Stimulated activated CD4-positive, alpha-beta T cell treated with anti-CD3 and anti-CD28 coated beads, TNF-alpha, amount 100 ng/mL, for 4 hours (primary cell): ENCODE data around the gene GJB4.
A peak's percentile ranks its signal among the peaks of the same experiment; 100 is the strongest.

ENCODE experiments used
- DNase-seq, 3 experiments: peaks; one replicate each; pipeline ENCODE4 v3.0.0-alpha.2; 2020; ENCODE audit warnings: low read depth in 3 of 3

Gene GJB4

DNA sequence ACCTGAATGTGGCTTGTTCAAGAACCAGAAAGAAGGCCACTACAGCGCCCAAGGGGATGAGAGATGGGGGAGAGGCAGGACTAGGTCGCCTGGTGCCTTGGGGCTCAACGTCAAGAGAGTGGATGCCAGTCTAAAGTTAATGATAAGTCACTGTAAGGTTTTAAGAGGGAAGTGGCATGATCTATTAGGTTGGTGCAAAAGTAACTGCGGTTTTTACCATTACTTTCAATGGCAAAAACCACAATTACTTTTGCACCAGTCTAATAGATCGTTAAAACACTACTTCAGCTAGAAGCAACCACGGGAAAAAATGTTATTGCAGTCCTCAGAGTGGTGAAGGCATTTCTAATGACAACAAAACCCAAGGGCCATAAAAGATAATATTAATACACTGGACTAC, 18.8 kb downstream of the GJB4 start:
- no peak for DNase-seq

DNA sequence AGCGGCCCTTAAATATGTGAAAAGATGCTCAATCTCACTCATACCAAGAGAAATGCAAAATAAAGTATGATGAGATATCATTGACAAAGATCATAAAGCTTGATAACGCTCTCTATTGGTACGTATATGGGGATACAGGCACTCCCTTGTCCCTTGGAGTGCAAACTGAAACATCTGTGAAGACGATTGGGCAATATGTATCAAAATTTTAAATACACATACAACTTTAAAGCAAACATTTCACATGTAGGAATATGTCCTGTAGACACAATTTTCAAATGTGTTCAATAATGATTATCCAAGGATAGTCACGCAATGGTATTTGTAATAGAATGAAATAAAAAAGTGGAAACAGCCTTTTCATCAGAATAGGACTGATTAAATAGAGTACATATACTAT, 19.5 kb downstream of the GJB4 start:
- no peak for DNase-seq

DNA sequence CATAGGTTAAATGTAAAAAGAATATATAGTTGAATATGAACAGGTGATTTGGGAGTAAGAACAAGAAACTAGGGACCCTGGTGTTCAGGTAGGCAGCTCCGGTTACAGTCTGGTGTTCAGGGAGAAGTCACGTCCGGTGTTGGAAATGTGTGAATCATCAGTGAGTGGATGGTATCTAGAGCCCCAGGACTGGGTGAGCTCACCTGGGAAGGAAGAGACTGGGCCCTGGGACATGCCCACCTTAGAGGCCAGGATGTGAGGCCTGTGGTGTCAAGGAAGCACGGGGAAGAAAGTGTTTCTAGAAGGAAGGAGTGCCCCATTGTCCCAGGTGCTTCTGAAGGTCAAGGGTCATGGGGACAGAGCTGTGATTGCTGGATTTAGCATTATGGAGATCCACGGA, 20.0 kb downstream of the GJB4 start:
- DNase-seq: no peak

DNA sequence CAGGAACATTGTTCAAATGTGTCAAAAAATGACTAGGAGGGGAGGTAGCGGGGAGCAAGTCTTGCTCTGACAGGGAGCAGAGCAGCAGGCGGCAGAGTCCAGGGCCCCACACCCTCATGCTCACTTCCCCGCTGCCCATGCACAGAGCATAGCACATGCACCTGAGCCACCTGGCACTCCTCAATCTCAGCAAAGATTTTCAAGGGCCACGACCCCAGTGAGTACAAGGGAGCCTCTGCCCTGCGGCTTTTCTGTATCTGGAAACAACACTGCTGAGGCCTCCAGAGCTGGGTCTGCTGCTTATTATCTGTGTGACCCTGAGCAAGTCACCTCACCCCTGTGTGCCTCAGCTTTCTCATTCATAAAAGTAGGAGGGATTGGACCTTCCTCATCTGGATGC, 20.4 kb downstream of the GJB4 start:
- DNase-seq: no peak

DNA sequence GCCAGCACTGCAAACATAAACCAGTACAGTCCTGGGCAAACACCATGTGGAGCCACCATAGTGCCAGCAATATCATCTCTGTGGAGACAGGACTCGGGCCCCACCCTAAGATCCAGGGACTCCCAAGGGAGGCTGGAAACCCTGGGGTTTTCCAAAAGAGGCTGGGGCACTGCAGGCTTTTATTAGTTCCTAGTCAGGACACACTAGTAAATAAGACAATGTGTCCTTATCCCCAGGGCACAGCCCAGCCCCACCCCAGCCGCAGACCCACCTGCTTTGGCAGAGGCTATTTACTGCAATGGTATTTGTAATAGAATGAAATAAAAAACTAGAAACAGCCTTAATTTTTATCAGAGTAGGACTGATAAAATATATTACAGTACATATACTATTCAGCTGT, 21.0 kb downstream of the GJB4 start:
- DNase-seq: no peak

DNA sequence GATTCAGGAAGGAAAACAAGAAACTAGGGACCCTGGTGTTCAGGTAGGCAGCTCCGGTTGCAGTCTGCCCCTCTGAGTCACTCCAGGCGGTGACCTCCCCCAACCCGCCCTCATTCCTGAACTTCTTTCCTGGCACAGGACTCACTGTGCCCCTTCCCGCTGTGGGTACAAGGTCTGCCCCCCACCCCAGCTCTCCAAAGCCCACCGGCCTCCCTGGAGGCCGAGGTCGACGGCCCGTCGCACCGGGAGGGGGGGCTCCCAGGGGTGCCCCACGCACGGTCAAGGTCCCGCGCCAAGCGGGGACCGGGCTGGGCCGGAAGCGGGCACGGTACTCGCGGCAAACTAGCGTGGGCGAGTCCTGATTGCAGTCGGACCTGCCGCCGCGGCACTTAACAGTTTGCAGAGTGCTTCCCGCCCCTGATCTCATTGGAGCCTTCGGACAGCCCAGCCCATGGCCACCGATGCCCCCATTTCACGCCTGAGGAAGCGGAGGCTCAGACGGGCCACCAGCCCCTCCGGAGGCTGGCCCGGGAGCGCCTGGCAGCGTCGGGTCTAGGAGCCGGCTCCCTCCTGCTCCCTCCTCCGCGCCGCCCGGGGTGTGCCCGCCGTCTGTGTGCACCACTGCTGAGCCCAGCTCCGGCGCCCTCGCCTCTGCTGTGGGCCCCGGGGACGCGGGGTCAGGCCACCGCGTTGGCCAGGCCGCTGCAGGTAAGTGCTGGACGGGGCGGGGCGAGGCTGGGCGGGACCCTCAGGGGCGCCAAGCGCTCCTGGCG, 21.7 kb downstream of the GJB4 start, which contains the start of gene GJB3:
GJB3 (plus strand) TSS at position 144 of the 773 bp plus-strand sequence. CDS start 3,549 bp downstream, outside the sequence.
- no peak for DNase-seq

DNA sequence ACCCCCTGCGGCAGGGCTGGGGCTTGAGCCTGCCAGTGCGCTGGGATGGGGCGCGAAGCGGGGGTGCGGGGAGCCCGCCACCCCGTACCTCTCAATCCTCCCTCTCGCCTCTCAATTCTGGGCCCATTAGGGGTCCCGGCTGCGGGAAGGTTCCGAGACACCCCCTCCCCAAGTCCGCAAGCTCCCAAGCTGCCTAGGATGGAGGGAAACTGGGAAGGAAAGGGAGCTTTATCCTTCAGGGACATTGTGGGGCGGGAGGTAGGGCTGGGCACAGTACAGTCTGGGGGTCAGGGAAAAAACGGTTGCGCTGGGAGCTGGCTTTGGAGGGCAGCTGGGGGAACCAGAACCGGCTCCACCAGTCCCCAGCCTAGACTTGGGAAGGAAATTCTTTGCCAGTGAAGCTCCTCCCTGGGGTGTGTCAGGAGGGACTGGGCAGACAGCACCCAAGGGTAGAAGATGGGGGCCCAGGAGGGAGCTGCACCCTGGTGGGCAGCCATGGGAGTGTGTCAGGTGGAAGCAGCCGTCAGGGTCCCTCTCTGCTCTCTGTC, 22.4 kb downstream of the GJB4 start:
- DNase-seq: no peak

DNA sequence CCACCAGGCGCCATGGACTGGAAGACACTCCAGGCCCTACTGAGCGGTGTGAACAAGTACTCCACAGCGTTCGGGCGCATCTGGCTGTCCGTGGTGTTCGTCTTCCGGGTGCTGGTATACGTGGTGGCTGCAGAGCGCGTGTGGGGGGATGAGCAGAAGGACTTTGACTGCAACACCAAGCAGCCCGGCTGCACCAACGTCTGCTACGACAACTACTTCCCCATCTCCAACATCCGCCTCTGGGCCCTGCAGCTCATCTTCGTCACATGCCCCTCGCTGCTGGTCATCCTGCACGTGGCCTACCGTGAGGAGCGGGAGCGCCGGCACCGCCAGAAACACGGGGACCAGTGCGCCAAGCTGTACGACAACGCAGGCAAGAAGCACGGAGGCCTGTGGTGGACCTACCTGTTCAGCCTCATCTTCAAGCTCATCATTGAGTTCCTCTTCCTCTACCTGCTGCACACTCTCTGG, 25.2 kb downstream of the GJB4 start:
- no peak for DNase-seq

DNA sequence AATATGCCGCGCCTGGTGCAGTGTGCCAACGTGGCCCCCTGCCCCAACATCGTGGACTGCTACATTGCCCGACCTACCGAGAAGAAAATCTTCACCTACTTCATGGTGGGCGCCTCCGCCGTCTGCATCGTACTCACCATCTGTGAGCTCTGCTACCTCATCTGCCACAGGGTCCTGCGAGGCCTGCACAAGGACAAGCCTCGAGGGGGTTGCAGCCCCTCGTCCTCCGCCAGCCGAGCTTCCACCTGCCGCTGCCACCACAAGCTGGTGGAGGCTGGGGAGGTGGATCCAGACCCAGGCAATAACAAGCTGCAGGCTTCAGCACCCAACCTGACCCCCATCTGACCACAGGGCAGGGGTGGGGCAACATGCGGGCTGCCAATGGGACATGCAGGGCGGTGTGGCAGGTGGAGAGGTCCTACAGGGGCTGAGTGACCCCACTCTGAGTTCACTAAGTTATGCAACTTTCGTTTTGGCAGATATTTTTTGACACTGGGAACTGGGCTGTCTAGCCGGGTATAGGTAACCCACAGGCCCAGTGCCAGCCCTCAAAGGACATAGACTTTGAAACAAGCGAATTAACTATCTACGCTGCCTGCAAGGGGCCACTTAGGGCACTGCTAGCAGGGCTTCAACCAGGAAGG, 25.8 kb downstream of the GJB4 start:
- DNase-seq: no peak

DNA sequence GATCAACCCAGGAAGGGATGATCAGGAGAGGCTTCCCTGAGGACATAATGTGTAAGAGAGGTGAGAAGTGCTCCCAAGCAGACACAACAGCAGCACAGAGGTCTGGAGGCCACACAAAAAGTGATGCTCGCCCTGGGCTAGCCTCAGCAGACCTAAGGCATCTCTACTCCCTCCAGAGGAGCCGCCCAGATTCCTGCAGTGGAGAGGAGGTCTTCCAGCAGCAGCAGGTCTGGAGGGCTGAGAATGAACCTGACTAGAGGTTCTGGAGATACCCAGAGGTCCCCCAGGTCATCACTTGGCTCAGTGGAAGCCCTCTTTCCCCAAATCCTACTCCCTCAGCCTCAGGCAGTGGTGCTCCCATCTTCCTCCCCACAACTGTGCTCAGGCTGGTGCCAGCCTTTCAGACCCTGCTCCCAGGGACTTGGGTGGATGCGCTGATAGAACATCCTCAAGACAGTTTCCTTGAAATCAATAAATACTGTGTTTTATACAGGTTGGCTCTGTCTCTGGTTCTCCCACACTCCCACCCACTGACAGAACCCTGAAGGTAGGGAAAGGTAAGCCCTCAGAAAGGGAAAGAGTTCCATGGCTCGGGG, 26.4 kb downstream of the GJB4 start:
- DNase-seq: no peak

DNA sequence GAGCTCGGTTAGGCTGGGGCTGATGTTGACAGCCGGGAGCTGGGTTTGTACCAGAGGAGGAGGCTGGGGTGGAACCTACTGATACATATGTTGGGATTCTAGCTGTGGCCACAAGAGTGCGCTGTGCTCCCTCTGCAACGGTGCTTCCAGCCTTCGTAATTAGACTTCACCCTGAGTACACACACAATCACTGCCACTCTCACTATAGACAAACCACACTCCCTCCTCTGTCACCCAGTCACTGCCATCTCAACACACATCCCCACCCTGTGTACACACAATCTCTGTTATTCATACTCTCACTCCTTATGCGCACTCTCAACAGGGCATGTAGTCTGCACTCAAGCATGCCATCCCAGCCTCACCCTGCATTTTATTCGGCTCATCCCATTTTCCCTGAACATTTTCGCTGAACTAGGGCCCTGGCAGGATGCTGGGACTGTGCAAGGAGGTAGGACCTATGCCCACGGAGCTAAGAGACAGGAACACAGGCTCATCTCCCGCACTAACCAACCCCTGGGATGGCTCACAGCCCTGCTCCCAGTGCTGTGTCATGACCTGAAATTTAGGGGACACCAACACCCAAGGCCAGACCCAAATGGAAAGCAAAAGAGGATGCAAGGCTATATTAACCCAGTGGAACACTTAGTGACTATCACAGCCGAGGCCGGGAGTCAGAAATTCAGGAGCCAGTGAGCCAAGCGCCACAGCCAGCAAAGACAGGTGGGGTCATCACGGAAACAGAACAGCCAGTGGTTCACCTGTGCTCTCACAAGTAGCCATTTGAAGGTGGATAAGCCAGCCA, 27.2 kb downstream of the GJB4 start:
- peak; percentile 28 to 31 (median 29) for DNase-seq

DNA sequence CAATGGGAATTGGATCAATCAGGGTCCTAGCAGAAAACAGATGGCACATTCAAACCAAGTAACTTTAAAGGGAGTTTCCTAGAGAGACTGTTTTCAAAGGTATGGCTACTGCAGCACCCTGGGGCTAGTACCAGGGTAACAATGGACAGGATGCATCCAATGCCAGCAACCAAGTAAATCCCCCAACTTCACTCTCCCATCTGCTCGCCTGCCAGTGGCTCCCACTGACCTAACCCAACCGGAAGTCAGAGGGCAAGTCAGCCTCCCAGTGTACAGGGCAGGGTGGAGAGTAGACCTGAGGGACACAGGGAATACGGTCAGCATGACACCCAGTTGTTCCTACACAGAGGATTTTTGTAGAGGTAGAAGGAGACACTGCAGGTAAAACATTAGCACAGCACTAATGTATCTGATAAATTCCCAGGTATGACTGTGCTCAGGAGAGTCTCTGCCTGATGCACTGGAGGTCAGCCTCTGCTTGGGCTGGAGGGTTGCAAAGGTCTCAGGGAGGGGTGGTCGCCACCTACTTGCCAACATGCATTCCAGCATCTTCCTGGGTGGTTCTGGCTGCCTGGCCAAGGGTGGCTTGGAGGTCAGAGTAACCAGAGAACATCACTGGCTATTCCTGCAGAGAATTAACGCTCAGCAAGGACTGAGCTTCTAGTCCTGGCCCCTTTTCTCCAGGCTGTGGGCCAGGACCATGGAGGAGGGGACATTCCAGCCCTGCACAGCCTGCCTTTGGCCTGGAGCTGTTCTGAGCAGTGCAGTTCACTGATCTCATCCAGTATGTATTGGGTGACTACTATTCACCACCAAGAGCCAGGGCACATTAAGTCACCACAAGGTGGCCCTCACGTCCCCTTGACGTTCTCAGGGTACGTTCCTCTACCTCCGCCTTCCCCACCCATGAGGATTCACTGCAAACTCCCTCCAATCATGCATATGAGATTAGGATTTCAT, 28.2 kb downstream of the GJB4 start:
- no peak for DNase-seq

DNA sequence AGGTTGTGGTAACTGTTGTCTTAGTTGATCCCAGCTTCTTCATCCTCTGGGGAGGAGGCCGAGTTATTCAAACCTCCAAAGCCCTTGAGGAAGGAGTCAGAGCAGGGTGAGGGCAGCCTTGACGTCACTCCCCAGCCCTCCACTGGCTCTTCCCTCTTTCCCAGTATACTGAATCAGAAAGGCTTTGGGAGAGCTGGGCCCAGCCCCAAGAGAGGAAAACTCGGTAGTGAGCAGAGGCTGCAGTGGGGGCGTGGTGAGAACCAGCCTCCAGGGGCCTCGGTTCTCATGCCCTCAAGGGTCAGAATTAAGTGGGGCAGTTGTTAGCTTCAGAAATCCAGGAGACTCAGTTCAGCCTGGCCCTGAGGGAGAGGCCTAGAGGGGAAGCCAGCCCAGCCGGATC, 31.4 kb downstream of the GJB4 start:
- no peak for DNase-seq

DNA sequence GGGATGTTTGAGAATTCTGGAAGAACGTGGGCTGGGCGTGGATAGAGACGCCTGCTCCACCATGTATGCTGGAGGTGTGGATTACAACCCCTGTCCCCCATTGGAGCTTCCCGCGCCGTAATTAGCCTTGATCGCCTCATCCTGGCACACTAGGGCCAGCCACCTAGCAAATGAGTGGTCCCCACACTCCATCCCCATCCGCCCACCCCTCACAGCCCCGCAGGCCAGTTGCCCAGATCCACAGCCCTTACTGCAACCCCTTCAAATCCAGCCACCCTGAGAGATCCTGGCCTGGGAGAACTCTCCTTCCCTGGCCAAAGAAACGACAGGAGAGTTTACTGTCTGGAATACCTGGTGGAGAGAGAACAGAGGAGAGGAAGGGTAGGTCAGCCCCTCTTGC, 32.9 kb downstream of the GJB4 start:
- no peak for DNase-seq

DNA sequence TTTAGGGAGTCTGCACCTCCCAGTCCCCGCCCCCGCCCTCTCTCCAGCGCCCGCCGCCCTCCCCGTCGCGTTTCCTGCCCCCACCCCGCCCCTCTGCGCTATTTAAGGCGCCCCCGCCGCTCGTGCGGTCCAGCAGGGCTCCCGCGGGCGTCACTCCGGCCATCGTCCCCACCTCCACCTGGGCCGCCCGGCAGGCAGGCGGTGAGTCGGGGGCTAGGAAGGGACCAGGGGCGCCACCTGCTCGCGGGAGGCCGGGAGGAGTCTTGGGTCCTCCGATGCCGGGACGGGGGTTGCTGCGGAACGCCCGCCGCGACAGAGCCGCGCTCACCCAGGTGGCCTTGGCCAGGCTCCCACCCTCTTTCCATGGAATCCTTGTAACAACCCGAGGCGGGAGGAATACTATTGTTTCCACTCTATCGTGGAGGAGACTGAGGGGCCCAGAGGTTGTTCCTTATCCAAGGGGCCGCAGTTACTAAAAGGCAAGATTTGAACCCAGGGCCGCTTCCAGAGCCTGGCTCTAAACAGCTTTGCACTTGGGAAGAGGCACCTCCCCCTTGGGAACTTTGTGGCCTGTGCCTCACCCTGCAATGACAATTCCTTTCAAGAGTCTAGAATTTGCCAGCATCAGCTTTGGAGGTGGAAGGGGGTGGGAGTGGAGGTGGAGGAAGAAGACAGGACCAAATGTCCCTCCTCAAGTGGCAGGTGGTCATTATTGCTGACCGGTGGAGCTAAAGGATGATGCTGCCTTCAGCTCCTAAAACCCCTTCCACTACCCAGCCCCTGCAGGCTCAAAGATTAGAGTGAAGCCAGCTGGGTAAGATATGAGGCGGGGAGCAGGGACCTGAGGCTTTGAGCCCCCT, 33.6 kb downstream of the GJB4 start, which contains the start of gene GJA4:
GJA4 (plus strand) TSS at position 132 of the 860 bp plus-strand sequence. CDS start 1,215 bp downstream, outside the sequence.
- DNase-seq: no peak

DNA sequence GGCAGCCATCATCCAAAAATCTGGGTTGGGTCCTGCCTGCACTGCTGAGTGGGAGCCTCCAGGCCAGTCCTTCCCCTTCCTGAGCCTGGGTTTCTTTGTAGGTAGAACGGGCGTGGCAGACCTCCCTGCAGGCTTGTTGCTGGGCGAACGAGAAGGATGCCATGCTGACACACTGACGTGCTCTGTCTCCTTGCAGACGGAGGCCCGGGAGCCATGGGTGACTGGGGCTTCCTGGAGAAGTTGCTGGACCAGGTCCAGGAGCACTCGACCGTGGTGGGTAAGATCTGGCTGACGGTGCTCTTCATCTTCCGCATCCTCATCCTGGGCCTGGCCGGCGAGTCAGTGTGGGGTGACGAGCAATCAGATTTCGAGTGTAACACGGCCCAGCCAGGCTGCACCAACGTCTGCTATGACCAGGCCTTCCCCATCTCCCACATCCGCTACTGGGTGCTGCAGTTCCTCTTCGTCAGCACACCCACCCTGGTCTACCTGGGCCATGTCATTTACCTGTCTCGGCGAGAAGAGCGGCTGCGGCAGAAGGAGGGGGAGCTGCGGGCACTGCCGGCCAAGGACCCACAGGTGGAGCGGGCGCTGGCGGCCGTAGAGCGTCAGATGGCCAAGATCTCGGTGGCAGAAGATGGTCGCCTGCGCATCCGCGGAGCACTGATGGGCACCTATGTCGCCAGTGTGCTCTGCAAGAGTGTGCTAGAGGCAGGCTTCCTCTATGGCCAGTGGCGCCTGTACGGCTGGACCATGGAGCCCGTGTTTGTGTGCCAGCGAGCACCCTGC, 34.7 kb downstream of the GJB4 start:
- no peak for DNase-seq

DNA sequence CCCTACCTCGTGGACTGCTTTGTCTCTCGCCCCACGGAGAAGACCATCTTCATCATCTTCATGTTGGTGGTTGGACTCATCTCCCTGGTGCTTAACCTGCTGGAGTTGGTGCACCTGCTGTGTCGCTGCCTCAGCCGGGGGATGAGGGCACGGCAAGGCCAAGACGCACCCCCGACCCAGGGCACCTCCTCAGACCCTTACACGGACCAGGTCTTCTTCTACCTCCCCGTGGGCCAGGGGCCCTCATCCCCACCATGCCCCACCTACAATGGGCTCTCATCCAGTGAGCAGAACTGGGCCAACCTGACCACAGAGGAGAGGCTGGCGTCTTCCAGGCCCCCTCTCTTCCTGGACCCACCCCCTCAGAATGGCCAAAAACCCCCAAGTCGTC, 35.2 kb downstream of the GJB4 start:
- no peak for DNase-seq

DNA sequence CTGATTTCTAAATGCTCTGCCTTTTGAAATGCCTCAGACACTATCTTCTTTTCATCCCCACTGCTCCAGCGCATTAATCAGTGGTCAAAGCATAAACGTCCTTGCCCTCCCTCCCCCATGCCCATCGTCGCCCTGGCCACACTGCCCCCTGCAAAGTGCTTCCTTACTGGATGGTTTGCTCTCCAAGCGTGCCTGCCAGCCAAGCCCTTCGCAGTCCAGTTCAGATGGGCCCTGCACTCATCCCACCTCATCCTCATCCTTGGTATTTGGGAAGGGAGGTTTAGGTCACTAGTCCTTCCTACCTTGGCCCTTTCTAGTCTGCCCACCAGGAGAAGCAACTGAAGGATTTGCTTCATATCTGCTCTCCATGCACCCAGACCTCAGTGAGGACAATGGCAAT, 36.4 kb downstream of the GJB4 start:
- no peak for DNase-seq

DNA sequence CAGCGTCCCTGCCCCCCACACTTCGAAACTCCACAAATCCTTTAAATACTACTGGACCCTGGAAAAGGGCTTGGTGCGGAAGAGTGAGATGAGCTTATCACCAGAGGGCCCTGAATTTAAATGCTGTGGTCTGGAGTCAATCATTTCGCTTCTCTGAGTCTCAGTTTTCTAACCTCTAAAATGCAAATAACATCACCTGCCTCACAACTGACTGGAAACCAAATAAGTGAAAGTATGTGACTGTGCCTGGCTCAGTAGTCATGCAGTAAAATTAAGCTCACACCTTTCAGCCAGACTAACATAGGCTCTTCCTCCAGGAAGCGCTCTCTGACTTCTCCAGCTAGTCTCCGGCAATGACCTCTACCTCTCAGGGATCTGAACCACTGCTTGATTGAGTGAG, 37.5 kb downstream of the GJB4 start:
- DNase-seq: no peak
